Tibial nerve (tissue), 3 donors: Measurements from ENCODE around the gene FAM219A.

Experiments used
- CTCF ChIP-seq, 5 experiments: fragments of 200-600 bp in 3 of 5; fragments of 450-650 bp in 2 of 5; sonication (generic) in 3 of 5; IDR thresholded peaks; one replicate each; pipeline ENCODE4 v1.5.1; 2016 to 2019; ENCODE audit warnings: antibody characterized with exemption in 5 of 5, mild to moderate bottlenecking in 3 of 5, moderate library complexity in 2 of 5
- POLR2A ChIP-seq, 2 donors: fragments of 450-650 bp; IDR thresholded peaks; one replicate each; pipeline ENCODE4 v1.6.1; 2017; ENCODE audit warnings: antibody characterized with exemption in 2 of 2, mild to moderate bottlenecking in 2 of 2, moderate library complexity in 2 of 2

- no peak for TF ChIP-seq POLR2A (IDR thresholded peaks at IDR 0.05)
- TF ChIP-seq CTCF (IDR thresholded peaks at IDR 0.05) = no peak
Observed at GRCh38 chr9:34392511-34392910, 65.9 kb downstream of the FAM219A start.
